Epithelial cell of proximal tubule (primary cell): Measurements from ENCODE around the gene KIF3A. TPM values are rescaled to one million over a fixed set of nuclear protein-coding genes. Genes with fewer than 3 reads are reported as not detected.

Experiments used
- DNase-seq: peaks from one replicate; pipeline ENCODE4 v3.0.0-alpha.2; 2011; ENCODE audit warnings: low read depth
- H3K4me3 ChIP-seq: 2 replicates; pipeline ENCODE4 v1.5.1; 2011; ENCODE audit warnings: low read depth, mild to moderate bottlenecking, low read length
- total RNA-seq: library from RNA; depleted of rRNA; stranded (reverse); fragments of >200 nt; gene quantifications from 2 replicates; pipeline ENCODE4 v1.2.3, GENCODE V29; 2015
- TF ChIP-seq, protein P1 (sequence below): conservative IDR thresholded peaks from 2 replicates; pipeline ENCODE4 v1.5.1; 2012; ENCODE audit warnings: low read depth, mild to moderate bottlenecking, low read length

KIF3A gene
- total RNA-seq, 1 donor from 2014 or later, result 7.6 TPM

DNA sequence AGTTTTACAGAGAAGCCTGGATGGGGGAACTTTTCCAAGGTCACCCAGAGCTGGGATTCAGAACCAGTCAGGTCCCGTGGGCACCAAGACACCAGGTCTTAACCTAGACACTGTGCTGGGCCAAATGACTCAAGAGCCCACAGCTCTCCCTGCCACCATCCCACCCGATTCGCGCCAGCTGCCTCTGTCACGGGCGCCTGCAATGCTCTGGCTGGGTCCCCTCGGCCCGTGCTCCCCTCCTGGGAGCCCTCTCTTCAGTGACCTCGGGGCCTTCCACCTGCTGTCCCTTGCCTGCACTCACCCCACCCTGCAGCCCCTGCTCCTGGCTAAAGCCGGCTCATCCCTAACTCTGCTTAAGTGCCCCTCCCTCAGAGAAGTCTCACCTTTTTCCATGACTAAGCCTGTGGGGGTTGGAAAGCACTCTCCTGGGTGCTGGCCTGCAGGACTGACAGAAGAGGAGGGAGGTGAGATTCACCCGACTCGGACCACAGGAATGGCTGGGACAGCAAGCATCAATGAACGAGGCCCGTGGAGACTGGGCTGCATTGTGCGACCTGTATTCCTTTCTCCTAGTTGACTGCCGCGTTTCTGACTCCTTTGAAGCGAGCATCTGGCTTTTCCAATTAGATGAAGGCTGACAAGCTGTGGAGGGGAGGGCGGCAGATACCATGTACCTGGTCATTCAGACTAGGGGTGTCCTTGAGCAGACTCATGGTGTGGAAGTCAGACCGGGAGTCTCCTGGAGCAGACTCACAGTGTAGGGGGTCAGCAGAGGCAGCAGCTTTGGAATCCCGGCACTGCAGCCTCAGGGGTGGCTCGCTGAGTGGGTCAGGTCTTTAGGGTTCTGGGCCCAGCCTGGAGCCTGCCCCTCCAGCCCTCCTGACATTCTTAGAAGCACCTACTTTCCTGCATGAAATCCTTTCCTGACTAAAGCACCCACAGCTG lies 69.3 kb downstream of the KIF3A start:
- no peak for DNase-seq
- TF ChIP-seq, protein P1, sequence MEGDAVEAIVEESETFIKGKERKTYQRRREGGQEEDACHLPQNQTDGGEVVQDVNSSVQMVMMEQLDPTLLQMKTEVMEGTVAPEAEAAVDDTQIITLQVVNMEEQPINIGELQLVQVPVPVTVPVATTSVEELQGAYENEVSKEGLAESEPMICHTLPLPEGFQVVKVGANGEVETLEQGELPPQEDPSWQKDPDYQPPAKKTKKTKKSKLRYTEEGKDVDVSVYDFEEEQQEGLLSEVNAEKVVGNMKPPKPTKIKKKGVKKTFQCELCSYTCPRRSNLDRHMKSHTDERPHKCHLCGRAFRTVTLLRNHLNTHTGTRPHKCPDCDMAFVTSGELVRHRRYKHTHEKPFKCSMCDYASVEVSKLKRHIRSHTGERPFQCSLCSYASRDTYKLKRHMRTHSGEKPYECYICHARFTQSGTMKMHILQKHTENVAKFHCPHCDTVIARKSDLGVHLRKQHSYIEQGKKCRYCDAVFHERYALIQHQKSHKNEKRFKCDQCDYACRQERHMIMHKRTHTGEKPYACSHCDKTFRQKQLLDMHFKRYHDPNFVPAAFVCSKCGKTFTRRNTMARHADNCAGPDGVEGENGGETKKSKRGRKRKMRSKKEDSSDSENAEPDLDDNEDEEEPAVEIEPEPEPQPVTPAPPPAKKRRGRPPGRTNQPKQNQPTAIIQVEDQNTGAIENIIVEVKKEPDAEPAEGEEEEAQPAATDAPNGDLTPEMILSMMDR, result no peak
- H3K4me3 ChIP-seq, result no peak overlapping the region

DNA sequence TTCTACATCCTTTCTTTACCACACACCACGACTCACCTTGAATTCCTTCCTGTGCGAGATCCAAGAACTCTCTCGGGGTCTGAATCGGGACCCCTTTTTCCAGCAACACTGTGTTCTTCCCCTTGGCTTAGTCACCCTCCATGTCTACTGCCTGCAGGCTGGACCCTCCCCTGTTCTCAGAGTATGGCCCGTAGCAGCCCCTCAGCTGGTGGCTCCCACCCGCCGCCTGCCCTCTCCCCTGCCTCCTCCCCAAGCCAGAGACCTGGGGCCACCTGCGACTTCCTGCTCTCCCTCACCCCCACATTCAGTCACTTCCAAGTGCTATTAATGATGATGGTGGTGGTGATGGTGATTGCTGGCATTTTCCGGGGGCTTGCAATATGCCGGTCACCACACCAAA lies 70.0 kb downstream of the KIF3A start:
- no peak overlapping the region for H3K4me3 ChIP-seq
- no peak for DNase-seq
- TF ChIP-seq, protein P1, result no peak

DNA sequence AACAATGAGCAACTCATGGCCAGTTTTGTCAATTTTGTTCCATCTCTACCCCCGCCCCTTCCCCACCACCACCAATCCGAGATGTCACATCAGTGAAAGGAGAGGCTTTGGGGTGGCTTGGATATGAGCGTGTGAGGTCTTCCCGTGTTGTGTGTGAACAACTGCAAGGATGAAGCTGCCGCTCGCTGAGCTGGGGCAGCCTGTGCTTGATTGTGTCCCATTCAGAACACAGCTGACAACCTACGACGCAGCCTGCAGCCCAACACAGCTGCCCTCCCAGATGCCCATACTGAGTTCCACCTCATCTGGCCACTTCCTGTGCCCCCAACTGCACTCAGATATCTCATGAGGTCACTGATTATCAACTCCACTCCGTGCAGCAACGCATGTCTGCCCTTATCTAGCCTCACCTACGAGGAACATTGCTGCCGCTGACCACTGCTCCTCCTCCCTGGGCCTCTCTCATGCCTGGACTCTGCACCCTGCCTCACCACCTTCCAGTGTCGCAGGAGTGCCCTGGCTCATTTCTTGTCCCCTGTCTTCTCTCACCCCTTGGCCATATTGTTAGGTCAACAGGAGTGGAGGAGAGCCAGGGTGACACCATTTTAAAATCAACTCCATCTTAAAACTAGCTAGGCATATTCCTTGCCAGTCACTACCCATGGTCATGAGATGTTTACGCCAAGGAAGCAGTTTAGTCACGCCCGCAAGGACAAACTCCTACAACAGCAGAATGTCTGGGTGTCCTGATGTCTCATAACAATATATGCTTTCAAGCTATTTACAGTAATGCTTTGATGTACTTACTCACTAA lies 70.8 kb downstream of the KIF3A start:
- TF ChIP-seq, protein P1, result no peak
- H3K4me3 ChIP-seq, result no peak overlapping the region
- no peak for DNase-seq

DNA sequence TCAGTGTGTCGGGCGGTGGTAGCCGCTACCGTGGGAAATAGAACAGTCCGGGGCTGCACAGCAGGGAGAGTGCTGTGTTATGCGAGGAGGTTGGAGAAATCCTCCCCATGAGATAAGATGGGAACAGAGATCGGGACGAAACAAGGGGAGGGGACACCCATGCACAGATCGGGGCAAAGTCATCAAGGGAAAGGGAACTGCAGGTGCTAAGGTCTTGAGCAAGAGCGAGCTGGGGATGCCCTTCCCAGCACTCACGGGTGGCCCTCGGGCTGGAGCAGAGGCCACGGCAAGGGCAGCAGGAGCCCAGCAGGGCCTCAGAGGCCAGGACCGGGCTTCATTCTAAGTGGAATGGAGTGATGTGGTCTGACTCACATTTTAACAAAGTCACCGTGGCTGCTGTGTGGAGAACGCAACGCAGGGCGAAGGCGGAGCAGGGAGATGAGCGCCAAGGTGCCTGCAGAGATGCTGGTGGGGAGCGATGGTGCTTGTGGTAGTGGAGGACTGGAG lies 71.7 kb downstream of the KIF3A start:
- TF ChIP-seq, protein P1, result no peak
- H3K4me3 ChIP-seq, result no peak overlapping the region
- no peak for DNase-seq

DNA sequence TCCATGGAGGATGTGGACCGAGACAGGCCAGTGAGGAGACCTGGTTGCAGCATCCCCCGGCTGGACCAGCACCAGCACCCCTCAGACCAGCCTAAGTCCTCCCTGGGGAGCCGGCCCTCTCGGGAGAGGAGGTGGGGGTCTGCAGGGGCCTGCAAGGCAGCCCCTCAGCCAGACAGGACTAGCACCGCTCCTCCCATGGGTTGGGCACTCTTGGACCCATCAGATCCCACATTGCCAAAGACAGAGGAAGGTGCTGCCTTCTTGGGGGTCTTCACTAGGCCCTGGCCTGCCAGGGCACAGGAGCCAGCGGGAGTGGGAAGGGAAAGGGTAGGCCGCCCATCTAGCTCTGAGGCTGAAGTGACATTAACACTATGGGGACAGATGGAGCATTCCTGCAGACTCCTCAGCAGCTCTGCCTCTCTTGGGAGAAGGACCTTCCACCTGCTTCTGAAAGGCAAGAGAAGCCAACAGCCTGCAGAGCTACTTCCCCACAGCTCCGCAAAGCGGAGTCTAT lies 72.6 kb downstream of the KIF3A start:
- DNase-seq, result no peak
- H3K4me3 ChIP-seq, result no peak overlapping the region
- TF ChIP-seq, protein P1, result no peak

DNA sequence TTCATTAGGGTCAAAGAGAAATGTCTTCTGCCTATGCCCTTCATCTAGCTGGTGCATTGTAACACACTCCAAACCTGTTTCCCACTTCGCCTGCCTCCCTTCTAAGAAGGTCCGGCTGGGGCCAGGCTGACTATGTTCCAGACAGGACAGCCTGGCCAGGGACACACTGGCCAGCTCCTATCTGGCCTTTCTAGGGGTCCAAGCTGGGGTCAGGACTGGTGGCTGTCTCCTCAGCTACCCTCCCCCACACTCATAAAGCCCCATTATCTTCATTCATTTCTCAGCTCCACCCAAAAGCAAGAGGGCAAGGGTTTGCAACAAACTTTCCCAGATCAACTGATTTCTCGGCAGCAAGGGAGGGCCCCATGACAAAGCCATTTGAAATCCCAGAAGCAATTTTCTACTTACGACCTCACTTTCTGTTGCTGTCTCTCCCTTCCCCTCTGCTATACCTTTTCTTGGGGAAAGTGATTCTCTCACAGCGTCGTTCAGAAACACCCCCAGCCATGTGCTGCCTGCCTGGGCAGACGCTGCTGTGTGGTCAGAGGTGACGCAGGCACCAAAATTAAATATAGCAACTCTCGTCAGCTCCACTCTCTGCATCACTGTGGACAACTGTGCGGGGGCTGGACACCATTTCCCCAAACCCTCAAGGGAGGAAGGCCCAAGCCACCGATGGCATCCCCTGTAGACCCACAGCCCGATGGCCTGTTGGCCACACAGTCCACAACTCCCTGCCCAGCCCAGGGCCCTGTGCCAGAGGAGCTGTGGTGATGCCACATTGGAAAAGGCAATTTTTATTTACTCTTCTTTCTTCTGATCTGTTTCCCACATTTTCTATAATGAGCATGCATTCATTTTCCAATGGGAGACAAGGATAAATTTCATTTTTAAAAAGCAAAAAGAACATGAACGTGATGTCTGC lies 73.3 kb downstream of the KIF3A start:
- DNase-seq, result no peak
- TF ChIP-seq, protein P1, result no peak
- H3K4me3 ChIP-seq, result no peak overlapping the region
